PC-9 (cell line): ENCODE measurements around the gene CHPF2.

ENCODE experiments used
- EZH2 ChIP-seq: fragments of 200-600 bp; sonication (generic); IDR thresholded peaks from 2 replicates; pipeline ENCODE4 v1.8.0; 2017; ENCODE audit warnings: antibody characterized with exemption, low read depth
- TF ChIP-seq, protein P1 (sequence below): fragments of 200-600 bp; sonication (generic); conservative IDR thresholded peaks from 2 replicates; pipeline ENCODE4 v1.6.1; 2017; ENCODE audit warnings: mixed run types, antibody characterized with exemption, mild to moderate bottlenecking, moderate library complexity

DNA sequence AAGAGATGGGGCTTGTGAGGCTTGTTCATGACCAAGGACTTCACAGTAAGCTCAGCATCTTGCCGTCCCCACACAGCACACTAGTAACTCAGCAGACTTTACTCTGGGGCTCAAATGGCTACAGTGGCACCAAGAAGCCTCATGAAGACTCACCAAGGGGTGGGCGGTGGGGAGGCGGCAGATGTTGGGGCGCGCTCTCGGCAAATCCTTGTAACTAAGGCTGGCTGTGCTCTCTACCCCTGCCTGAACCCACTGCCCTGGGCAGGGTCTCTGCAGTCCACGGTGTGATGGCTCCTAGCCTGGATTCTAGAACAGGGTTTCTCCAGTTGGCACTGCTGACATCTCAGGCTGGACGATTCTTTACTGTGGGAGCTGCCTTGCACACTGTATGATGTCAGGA lies 28.6 kb downstream of the CHPF2 start:
- TF ChIP-seq, protein P1, sequence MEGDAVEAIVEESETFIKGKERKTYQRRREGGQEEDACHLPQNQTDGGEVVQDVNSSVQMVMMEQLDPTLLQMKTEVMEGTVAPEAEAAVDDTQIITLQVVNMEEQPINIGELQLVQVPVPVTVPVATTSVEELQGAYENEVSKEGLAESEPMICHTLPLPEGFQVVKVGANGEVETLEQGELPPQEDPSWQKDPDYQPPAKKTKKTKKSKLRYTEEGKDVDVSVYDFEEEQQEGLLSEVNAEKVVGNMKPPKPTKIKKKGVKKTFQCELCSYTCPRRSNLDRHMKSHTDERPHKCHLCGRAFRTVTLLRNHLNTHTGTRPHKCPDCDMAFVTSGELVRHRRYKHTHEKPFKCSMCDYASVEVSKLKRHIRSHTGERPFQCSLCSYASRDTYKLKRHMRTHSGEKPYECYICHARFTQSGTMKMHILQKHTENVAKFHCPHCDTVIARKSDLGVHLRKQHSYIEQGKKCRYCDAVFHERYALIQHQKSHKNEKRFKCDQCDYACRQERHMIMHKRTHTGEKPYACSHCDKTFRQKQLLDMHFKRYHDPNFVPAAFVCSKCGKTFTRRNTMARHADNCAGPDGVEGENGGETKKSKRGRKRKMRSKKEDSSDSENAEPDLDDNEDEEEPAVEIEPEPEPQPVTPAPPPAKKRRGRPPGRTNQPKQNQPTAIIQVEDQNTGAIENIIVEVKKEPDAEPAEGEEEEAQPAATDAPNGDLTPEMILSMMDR, result no peak
- TF ChIP-seq EZH2, result no peak
